ENCODE results near the gene ZDBF2.
"Not testable (repeated sequence)": the region's sequence is repeated elsewhere in the genome, so short reads cannot be mapped to it uniquely, and the experiment has no call there.

The ZDBF2 gene

DNA sequence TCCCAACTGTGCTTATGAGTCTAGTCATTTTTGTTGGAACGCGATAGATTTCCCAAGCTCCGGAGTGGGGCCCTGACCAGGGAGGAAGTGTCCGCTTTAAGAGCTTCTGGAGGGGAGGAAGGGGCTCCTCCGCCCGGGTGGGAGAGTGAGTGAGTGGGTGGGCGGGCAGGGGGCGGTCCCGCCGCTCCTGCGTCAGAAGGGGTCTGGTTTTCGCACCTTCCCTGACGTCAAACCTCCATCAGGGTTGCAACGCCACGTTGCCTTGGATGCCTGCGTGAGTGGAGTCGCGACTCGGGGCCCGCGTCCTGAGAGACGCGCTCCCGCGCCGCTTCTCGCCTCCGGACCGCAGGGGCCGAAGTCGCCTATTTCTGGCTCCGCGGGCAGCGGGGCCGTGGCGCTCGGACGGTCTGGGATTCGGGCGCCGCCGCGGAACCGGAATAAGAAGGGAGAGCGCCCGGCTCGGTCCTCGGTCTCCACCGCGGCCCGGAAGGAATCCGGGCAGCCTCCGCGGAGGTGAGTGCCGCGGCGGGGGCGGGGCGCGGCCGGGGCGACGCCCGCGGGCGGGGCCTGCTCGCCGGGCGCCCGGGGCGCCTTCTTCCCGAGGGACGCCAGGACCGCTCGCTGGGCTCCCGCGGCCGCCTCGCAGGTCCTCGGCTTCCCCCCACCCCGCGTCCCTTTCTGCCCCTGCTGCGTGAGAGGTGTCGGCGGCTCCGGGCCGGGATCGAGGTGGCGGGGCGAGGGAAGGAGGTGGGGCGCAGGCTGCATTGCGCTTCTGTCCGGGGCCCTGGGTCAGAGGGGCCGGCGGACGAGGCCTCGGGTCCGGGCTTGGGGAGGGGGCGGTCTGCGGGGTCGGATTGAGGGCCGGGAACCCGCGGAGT lies at the start of gene ZDBF2:
TSS of gene ZDBF2 (plus strand) at position 230 of the 878 bp plus-strand sequence. CDS start 7,187 bp downstream, outside the sequence.
- Mint-ChIP-seq H3K4me3 (peak within 1 kb of the TSS; percentile 87), H3K27me3 (peaks cover 48% of the 10 kb centered on the region), H3K27ac (ENCODE audit: low read depth) (peak within 1 kb of the TSS; percentile 81), H3K9me3 (no peaks in the 10 kb centered on the region), H3K36me3 (ENCODE audit: insufficient read depth) (peaks cover 7% of the 10 kb centered on the region), H3K4me1 (peaks cover 15% of the 10 kb centered on the region)
- ATAC-seq (replicated peaks; ENCODE audit: extremely low read depth, poor library complexity, severe bottlenecking) (peak; percentile 66), DNase-seq (ENCODE audit: low spot score in 2 of 2) (peak; percentile 16 to 34)

DNA sequence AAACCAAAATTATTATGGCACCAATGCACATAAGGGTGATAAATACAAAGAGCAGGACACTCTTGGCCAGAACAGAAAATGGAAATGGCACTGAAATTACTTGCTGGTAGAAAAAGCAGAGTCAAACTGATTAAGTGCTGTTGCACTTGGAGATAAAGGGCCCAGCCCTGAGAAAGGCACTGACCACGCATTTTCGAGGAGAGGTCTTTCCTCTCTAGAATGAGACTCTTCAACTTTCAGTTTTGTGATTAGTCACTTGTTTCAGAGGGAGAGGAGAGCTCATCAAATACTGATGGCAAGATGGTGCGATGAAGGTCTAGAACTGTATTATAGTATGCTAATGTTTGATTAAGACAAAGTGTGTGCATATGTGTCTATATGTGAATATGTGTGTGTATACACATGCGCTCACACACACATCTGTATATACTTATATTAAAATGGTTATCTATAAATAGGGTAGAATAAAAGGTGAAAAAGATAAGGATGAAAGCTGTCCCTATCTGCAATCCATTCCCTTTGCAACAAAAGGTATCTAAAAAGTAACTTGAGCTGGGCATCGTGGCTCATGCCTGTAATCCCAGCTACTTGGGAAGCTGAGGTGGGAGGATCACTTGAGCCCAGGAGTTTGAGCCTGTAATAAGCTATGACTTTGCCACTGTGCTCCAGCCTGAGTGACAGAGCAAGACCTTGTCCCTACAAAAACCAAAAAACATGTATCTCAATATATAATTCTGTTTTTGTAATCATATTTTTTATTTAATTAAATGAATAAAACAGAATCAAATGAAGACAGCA lies 48.8 kb upstream of the ZDBF2 start:
- H3K9me3 Mint-ChIP-seq, result peaks cover 18% of the 10 kb centered on the region
- DNase-seq (ENCODE audit: low spot score in 2 of 2) (no peak), ATAC-seq (replicated peaks; ENCODE audit: extremely low read depth, poor library complexity, severe bottlenecking) (no peak)
- no peak overlapping the region for H3K27ac Mint-ChIP-seq (ENCODE audit: low read depth)
- H3K36me3 Mint-ChIP-seq (ENCODE audit: insufficient read depth), result no peaks in the 10 kb centered on the region
- no peak overlapping the region for H3K4me3 Mint-ChIP-seq
- peaks cover 37% of the 10 kb centered on the region for H3K27me3 Mint-ChIP-seq
- H3K4me1 Mint-ChIP-seq, result no peaks in the 10 kb centered on the region

DNA sequence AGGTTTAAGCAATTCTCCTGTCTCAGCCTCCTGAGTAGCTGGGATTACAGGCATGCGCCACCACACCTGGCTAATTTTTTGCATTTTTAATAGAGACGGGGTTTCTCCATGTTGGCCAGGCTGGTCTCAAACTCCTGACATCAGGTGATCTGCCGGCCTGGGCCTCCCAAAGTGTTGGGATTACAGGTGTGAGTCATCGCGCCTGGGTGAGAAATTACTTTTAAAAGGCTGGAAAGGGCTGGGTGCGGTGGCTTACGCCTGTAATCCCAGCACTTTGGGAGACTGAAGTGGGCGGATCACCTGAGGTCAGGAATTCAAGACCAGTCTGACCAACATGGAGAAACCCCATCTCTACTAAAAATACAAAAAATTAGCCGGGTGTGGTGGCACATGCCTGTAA lies 45.8 kb upstream of the ZDBF2 start:
- not testable (repeated sequence) for DNase-seq (ENCODE audit: low spot score in 2 of 2); H3K4me1 Mint-ChIP-seq; H3K27ac Mint-ChIP-seq (ENCODE audit: low read depth); H3K36me3 Mint-ChIP-seq (ENCODE audit: insufficient read depth); ATAC-seq (replicated peaks; ENCODE audit: extremely low read depth, poor library complexity, severe bottlenecking); H3K4me3 Mint-ChIP-seq
- H3K9me3 Mint-ChIP-seq, result peaks cover 11% of the 10 kb centered on the region
- H3K27me3 Mint-ChIP-seq, result peaks cover 29% of the 10 kb centered on the region

DNA sequence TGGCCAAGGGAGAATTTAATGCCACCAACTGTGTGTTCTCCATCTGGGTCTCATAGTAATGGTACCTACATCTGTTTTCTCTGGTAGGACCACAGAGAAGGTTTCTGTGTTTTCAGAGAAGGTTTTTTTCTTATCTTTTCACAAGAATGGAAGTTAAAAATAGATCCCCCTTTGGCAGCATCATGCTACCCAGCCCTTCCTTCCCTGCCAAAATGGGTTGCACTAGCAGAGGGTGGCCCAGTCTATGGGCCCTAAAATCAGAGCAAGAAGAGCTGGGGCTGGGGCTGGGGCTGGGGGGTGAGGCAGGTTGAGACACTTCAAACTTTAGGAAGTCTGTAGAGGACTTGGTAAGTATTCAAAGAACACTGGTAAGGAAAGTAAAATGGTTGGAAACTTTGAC lies 44.8 kb upstream of the ZDBF2 start:
- H3K27me3 Mint-ChIP-seq, result peaks cover 32% of the 10 kb centered on the region
- H3K4me3 Mint-ChIP-seq, result no peak overlapping the region
- H3K4me1 Mint-ChIP-seq, result no peaks in the 10 kb centered on the region
- no peak overlapping the region for H3K27ac Mint-ChIP-seq (ENCODE audit: low read depth)
- DNase-seq (ENCODE audit: low spot score in 2 of 2), result no peak
- no peak for ATAC-seq (replicated peaks; ENCODE audit: extremely low read depth, poor library complexity, severe bottlenecking)
- no peaks in the 10 kb centered on the region for H3K36me3 Mint-ChIP-seq (ENCODE audit: insufficient read depth)
- H3K9me3 Mint-ChIP-seq, result peaks cover 11% of the 10 kb centered on the region

DNA sequence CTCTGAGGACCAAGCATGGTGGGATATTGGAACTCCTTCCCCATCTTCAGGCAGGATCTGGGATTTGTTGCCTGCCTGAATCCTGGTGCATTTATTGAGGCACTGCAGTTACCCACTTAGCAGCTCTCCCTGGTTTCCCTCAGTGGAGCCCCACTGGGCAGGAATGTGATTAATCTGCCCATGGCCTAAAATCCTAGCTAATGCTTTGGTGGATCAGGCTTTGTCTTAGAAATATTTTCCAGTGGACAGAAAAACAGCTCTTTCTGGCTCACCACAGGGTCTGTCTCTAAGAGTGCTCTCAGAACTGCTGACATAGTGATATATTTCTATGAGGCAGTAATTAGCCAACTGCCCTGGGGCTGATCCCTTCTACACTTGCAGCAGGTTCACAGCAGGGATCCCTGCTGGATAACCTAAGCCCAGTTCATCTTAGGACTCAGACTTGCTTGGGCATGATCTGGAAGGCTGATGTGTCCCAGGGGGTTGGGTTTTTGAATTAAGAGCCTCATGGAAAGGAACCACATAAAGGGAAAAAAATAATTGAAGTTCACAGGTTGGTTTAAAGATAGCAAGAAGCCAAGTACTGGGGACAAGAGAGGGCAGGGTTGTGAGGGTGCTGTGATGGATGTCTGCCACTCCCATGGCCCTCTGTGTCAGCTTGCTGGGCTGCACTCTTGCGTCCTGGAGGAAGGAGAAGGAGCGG lies 44.3 kb upstream of the ZDBF2 start:
- DNase-seq (ENCODE audit: low spot score in 2 of 2), result no peak
- Mint-ChIP-seq H3K27me3 (peaks cover 32% of the 10 kb centered on the region), H3K4me3 (no peak overlapping the region), H3K27ac (ENCODE audit: low read depth) (no peak overlapping the region), H3K36me3 (ENCODE audit: insufficient read depth) (no peaks in the 10 kb centered on the region), H3K9me3 (peaks cover 11% of the 10 kb centered on the region), H3K4me1 (no peaks in the 10 kb centered on the region)
- no peak for ATAC-seq (replicated peaks; ENCODE audit: extremely low read depth, poor library complexity, severe bottlenecking)

DNA sequence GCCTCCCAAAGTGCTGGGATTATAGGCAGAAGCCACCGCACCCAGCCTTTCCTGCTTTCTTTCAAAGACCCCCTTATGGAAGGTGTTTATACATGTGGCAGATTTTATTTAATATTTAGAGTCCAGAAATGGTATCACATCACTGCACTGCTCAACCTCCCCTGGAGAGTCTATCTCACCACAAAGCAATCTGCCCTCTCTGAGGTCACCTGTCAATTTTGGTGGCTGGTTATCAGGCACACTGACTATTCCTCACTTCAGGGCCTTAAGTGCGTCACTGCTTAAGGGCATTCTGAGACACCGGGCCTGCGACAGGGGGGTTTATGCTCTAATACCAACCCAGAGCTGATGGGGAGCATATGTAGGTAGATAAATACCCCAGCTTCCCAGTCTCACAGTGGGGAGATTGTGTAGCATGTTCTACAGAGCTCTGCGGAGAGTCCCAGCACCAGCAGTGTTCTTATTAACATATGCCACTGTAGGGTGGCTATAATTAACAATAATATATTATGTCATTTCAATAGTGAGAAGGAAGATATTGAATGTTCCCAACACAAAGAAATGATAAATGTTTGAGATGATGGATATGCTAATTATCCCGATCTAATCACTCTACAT lies 42.7 kb upstream of the ZDBF2 start:
- Mint-ChIP-seq H3K4me1 (no peaks in the 10 kb centered on the region), H3K9me3 (peaks cover 11% of the 10 kb centered on the region), H3K4me3 (no peak overlapping the region), H3K27ac (ENCODE audit: low read depth) (no peak overlapping the region), H3K27me3 (peaks cover 32% of the 10 kb centered on the region), H3K36me3 (ENCODE audit: insufficient read depth) (no peaks in the 10 kb centered on the region)
- no peak for ATAC-seq (replicated peaks; ENCODE audit: extremely low read depth, poor library complexity, severe bottlenecking)
- DNase-seq (ENCODE audit: low spot score in 2 of 2), result no peak

DNA sequence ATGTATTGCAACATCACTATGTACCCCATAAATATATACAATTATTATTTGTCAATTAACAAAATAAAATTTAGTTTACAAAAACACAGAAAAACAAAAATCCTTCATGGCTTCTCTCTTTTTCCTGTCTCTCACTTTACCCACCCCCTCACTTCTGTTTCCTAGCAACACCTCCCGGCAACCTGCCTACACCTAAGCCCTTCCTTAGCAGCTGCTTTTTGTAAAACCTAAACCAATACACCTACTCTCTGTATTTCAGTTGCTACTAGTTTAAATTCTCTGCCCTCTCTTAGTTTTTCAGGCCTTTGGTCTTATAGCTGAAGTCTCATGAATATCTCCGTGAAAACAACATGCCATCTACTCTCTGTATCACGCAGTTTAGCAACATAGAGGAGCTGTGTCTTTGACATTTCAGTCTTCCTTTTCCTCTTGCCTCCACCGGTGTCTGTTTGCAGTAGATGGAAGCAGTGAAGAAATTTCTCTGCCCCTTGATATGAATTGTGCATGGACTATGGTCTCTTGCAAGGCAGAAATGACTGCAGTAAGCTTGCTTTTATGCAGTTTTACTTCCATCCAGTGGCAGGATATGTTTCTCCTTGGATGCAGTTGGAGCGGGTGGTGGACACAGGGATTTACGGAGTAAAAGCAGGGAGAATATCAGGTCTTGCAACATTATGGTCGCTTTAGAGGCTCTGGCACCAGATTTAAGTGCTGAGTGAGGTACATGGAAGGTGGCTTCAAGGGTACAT lies 42.0 kb upstream of the ZDBF2 start:
- Mint-ChIP-seq H3K4me3 (no peak overlapping the region), H3K4me1 (no peaks in the 10 kb centered on the region), H3K27ac (ENCODE audit: low read depth) (no peak overlapping the region), H3K36me3 (ENCODE audit: insufficient read depth) (no peaks in the 10 kb centered on the region), H3K27me3 (peaks cover 29% of the 10 kb centered on the region), H3K9me3 (peaks cover 10% of the 10 kb centered on the region)
- ATAC-seq (replicated peaks; ENCODE audit: extremely low read depth, poor library complexity, severe bottlenecking), result no peak
- no peak for DNase-seq (ENCODE audit: low spot score in 2 of 2)

DNA sequence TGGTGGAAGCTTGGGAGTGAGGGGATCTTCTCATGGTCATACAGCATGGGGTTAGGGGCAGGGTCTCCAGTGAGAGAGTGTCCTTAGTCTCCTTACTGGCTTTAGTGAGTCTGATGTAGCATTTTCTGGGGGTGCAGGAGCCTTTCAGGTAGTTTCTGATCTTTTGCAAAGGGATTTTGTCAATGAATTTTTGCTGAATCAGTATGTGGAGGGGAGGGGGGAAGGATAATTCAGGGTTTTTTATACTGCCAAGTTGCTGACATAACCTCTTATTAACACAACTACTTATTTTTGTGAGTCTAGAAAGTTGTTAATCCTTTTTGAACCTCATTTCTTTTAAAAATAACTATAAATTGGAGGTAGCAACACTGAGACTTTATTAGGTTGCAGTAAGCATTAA lies 35.3 kb upstream of the ZDBF2 start:
- Mint-ChIP-seq H3K4me1 (no peaks in the 10 kb centered on the region), H3K27ac (ENCODE audit: low read depth) (no peak overlapping the region), H3K27me3 (peaks cover 23% of the 10 kb centered on the region), H3K9me3 (no peaks in the 10 kb centered on the region), H3K4me3 (no peak overlapping the region), H3K36me3 (ENCODE audit: insufficient read depth) (no peaks in the 10 kb centered on the region)
- ATAC-seq (replicated peaks; ENCODE audit: extremely low read depth, poor library complexity, severe bottlenecking) (no peak), DNase-seq (ENCODE audit: low spot score in 2 of 2) (no peak)

DNA sequence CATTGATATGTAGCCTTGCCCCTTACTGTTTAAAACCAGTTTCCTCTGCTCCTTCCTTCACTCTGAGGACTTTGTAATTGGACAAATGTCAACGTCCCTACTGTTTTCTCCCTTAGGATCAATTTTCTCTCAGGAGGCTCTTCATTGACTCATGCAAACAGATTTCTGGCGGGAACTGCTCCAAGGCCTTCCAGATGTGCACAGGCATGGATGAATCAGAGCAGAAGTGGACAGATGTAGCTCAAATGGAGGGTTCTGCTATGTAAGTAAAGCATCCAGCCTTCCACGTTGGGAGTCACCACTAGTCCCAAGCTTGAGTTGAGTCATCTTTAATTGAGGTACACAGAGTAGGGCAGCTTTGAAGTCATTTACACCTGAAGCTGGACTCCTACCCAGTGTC lies 34.1 kb upstream of the ZDBF2 start:
- H3K9me3 Mint-ChIP-seq, result no peaks in the 10 kb centered on the region
- no peak overlapping the region for H3K27ac Mint-ChIP-seq (ENCODE audit: low read depth)
- DNase-seq (ENCODE audit: low spot score in 2 of 2), result no peak
- peaks cover 23% of the 10 kb centered on the region for H3K27me3 Mint-ChIP-seq
- ATAC-seq (replicated peaks; ENCODE audit: extremely low read depth, poor library complexity, severe bottlenecking), result no peak
- no peak overlapping the region for H3K4me3 Mint-ChIP-seq
- no peaks in the 10 kb centered on the region for H3K36me3 Mint-ChIP-seq (ENCODE audit: insufficient read depth)
- H3K4me1 Mint-ChIP-seq, result no peaks in the 10 kb centered on the region

DNA sequence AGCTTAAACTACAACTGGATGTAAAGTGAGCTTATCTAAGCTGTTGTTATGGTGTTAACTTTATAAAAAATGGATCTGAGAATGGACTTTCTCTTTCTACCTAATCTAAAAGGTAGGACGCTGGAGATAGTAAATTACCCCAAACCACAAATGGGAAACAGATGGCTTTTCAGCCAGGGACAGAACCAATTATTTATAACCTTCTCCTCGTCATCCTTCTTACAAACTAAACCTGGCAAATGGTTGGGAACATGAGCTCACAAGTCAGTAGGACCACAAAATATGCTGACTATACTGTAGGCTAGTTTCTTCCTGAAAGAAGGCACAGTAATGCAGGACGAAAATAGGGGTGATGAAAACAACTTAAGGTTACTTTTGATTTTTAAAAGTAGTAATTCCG lies 32.7 kb upstream of the ZDBF2 start:
- Mint-ChIP-seq H3K36me3 (ENCODE audit: insufficient read depth) (no peaks in the 10 kb centered on the region), H3K9me3 (no peaks in the 10 kb centered on the region), H3K27me3 (peaks cover 23% of the 10 kb centered on the region), H3K4me1 (no peaks in the 10 kb centered on the region), H3K4me3 (no peak overlapping the region), H3K27ac (ENCODE audit: low read depth) (no peak overlapping the region)
- no peak for ATAC-seq (replicated peaks; ENCODE audit: extremely low read depth, poor library complexity, severe bottlenecking)
- no peak for DNase-seq (ENCODE audit: low spot score in 2 of 2)

DNA sequence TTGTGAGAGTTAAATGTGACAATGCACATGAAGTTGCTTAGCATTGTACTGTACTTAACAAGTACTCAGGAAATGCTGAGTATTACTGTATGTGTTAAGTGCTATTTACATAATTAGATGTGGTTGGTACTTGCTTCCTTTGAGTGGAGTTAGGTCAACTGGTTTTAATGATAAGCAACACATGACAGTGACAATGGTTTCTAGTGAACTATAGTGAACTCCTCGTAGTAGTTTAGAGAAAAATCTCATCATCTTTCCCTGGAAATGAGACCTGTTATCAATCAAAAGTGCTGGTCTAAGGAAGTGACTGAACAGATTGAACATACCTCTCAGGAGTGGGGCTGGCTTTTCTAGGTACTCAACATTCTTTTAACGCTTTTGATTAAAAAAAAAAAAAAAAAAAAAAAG lies 29.2 kb upstream of the ZDBF2 start:
- ATAC-seq (replicated peaks; ENCODE audit: extremely low read depth, poor library complexity, severe bottlenecking) (no peak), DNase-seq (ENCODE audit: low spot score in 2 of 2) (no peak)
- Mint-ChIP-seq H3K4me1 (peaks cover 4% of the 10 kb centered on the region), H3K36me3 (ENCODE audit: insufficient read depth) (no peaks in the 10 kb centered on the region), H3K4me3 (no peak overlapping the region), H3K27ac (ENCODE audit: low read depth) (no peak overlapping the region), H3K9me3 (no peaks in the 10 kb centered on the region), H3K27me3 (peaks cover 14% of the 10 kb centered on the region)

Data from central memory CD8-positive, alpha-beta T cell (primary cell).